Activated T-helper 17 cell treated with anti-CD3 and anti-CD28 coated beads, Interleukin-2, amount 50 U/mL, for 72 hours (primary cell): ENCODE data around the gene COL4A1. TPM values are rescaled to one million over a fixed set of nuclear protein-coding genes. Genes with fewer than 3 reads are reported as not detected.

Source experiments
- ATAC-seq: fragments of 150-1000 bp; cut with Tn5 transposase; replicated peaks from 2 replicates; pipeline ENCODE4 v1.10.0; 2021; ENCODE audit warnings: mild to moderate bottlenecking, moderate library complexity
- H3K27ac Mint-ChIP-seq: one replicate; pipeline ENCODE4 v1.8.0; 2022; ENCODE audit warnings: mixed read lengths
- H3K27me3 Mint-ChIP-seq: one replicate; pipeline ENCODE4 v1.8.0; 2022; ENCODE audit warnings: mixed read lengths
- H3K36me3 Mint-ChIP-seq: one replicate; pipeline ENCODE4 v1.8.0; 2022; ENCODE audit warnings: low read depth, mild to moderate bottlenecking, mixed read lengths
- H3K4me1 Mint-ChIP-seq: one replicate; pipeline ENCODE4 v1.8.0; 2022; ENCODE audit warnings: mixed read lengths
- H3K4me3 Mint-ChIP-seq: one replicate; pipeline ENCODE4 v1.8.0; 2022; ENCODE audit warnings: mild to moderate bottlenecking, mixed read lengths
- H3K9me3 Mint-ChIP-seq: one replicate; pipeline ENCODE4 v1.8.0; 2022; ENCODE audit warnings: mixed read lengths
- total RNA-seq, 2 donors: library from RNA; stranded (reverse); gene quantifications; one replicate each; pipeline ENCODE4 v1.2.3, GENCODE V29; 2022

The COL4A1 gene
- total RNA-seq, 2 donors from 2014 or later, result not detected

DNA sequence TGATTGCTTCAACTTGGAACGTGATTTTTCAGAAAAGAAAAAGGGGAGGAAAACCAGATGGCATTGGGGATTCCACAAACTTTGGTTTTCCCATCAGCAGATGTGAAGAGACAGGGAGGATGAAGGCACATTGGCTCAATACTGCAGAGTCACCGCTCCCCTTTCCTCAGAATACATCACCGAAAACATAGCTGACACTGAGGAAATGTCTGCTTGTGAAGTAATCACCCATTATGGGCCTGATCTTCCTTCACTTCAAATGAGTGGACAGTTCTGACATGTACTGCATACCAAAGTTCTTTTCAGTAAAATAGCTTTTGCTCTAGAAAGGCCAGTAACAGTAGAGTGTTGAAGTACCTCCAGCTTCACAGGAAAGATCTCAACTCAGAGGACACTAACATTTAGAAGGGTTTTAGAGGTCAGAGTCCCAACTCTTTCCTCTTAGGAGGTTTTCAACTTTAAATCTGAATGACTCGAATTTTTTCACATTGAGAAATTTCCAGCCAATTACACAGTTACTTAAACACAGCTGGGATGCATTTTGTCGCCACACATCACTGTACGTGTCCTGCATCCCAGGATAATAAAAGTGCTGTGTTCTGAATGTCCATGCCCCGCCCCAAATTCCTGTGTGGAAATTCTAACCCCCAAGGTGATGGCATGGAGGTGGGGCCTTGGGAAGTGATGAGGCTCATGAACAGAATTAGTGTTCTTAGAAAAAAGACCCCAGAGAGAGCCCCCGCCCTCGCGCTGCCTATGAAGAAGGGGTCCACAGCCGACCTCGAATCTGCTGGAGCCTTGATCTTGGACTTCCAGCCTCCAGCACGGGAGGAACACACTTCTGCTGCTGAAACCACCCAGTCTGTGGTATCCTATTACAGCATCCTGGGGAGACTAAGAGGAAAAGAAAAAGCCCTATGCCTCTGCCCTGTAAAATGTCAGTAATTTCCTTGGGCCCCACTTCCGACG is 77.7 kb downstream of the COL4A1 start:
- Mint-ChIP-seq H3K36me3 (no peaks in the 10 kb centered on the region), H3K4me3 (no peak overlapping the region), H3K27me3 (peaks cover 20% of the 10 kb centered on the region), H3K27ac (no peak overlapping the region), H3K9me3 (no peaks in the 10 kb centered on the region), H3K4me1 (no peaks in the 10 kb centered on the region)
- no peak for ATAC-seq

DNA sequence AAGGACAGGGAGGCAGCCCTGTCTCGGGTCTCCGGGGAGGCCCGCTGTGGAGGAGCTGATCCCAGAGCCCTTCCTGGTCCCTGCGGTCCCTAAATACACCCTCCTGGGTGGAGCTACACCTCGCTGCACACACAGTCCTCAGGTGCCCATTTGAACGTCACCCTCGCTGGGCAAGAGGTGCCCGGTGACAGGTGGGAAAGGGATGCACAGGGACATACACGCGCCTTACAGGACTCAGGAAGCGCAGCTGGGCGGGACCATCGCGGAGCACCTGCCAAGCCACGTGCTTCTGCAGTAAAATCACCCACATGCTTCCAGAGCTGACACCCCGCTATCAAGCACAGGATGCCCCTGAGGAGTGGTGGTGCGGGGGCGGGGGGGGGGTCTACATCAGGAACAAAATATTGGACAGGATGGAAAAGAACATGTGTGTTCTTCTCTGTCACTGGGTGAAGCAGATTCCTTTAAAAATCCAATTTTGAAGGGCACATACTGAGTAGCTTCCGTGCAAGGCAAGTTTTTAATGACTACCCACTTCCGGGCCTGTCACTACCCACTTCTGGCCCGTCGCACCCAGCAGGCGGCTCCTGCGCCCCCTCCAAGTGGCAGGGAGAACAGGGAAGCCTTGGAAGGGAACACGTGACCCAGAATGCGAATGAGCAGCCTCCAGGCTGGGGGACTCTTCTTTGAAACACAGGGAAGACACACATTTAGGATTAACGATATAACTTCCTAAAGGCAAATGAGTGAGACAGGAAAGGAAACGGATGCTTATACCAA is 78.9 kb downstream of the COL4A1 start:
- Mint-ChIP-seq H3K36me3 (no peaks in the 10 kb centered on the region), H3K4me1 (no peaks in the 10 kb centered on the region), H3K4me3 (no peak overlapping the region), H3K27me3 (peaks cover 15% of the 10 kb centered on the region), H3K9me3 (no peaks in the 10 kb centered on the region), H3K27ac (no peak overlapping the region)
- no peak for ATAC-seq

DNA sequence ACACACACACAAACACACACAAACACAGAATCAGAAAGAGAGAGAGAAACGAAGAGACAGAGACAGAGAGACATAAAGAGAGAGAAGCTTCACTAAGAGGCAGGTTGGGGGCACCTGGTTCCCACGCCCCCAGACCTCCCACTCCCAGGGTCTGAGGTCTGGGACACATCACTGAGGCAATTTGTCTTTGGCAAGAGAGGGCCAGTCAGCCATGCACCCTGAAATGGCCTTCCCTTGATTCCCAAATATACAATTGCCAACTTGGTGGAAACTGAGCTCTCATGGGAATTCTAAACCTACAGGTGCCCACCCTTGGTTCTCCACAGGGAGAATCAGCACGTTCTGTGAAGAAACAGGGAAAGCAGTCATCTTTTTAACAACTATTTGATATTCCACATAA is 79.5 kb downstream of the COL4A1 start:
- H3K27me3 Mint-ChIP-seq, result peaks cover 9% of the 10 kb centered on the region
- H3K27ac Mint-ChIP-seq, result no peak overlapping the region
- H3K4me1 Mint-ChIP-seq, result no peaks in the 10 kb centered on the region
- H3K9me3 Mint-ChIP-seq, result no peaks in the 10 kb centered on the region
- ATAC-seq, result no peak
- H3K4me3 Mint-ChIP-seq, result no peak overlapping the region
- H3K36me3 Mint-ChIP-seq, result no peaks in the 10 kb centered on the region

DNA sequence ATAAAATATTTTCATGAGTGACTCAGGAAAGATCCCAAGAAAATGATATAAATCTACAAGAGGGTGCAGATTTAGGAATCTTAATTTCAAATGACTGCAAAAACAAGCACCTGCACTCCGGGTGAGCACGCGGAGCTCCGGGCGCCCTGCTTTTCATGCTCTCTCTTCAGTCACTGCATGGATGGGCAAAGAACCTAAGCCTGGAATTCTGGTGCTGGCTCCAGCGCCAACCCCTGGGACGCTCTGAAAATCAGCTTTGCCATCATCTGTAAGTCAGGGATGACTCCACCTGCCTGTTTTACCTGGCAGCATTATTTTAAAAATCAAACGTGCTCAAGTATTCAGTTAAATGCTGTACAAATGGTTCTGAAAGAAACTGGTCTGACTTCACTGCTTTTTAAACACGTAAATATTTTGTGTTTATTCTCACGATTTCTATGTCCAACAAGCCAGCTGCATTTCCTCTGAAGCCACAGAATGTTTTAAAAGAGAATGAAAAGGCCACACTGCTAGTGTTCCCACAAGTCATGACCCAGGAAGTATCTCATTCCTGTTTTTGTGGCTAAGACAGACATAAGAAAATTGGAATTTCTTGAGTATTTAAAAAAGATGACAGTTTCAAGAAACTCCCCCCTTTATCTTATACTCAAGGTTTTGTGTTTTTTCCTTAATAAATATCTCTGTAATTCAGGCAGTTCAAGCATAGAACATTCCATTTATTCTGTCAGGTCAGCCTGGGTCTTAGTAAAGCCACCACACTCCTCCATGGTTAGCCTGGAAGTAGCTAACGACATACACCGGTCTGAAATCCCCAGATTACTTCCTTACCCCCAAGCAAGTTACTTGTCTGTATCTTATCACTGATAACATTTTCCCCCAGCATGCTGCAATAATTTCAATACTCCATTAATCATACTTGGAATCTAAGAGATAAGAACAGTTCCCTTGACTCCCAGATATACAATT is 81.1 kb downstream of the COL4A1 start:
- no peak for ATAC-seq
- Mint-ChIP-seq H3K27me3 (peaks cover 5% of the 10 kb centered on the region), H3K36me3 (no peaks in the 10 kb centered on the region), H3K4me1 (no peaks in the 10 kb centered on the region), H3K9me3 (no peaks in the 10 kb centered on the region), H3K27ac (no peak overlapping the region), H3K4me3 (no peak overlapping the region)

GRCh38 chr13:110225003-110225402 is 82.0 kb downstream of the COL4A1 start:
- H3K4me1 Mint-ChIP-seq, result no peaks in the 10 kb centered on the region
- no peaks in the 10 kb centered on the region for H3K9me3 Mint-ChIP-seq
- no peak overlapping the region for H3K4me3 Mint-ChIP-seq
- no peak for ATAC-seq
- H3K36me3 Mint-ChIP-seq, result no peaks in the 10 kb centered on the region
- peaks cover 2% of the 10 kb centered on the region for H3K27me3 Mint-ChIP-seq
- no peak overlapping the region for H3K27ac Mint-ChIP-seq

- no peak for ATAC-seq
- H3K9me3 Mint-ChIP-seq, result no peaks in the 10 kb centered on the region
- no peak overlapping the region for H3K27ac Mint-ChIP-seq
- no peaks in the 10 kb centered on the region for H3K36me3 Mint-ChIP-seq
- H3K4me1 Mint-ChIP-seq, result no peaks in the 10 kb centered on the region
- H3K27me3 Mint-ChIP-seq, result no peaks in the 10 kb centered on the region
- H3K4me3 Mint-ChIP-seq, result no peak overlapping the region
These were observed 82.4 kb downstream of the COL4A1 start for GRCh38 chr13:110224519-110224918.

DNA sequence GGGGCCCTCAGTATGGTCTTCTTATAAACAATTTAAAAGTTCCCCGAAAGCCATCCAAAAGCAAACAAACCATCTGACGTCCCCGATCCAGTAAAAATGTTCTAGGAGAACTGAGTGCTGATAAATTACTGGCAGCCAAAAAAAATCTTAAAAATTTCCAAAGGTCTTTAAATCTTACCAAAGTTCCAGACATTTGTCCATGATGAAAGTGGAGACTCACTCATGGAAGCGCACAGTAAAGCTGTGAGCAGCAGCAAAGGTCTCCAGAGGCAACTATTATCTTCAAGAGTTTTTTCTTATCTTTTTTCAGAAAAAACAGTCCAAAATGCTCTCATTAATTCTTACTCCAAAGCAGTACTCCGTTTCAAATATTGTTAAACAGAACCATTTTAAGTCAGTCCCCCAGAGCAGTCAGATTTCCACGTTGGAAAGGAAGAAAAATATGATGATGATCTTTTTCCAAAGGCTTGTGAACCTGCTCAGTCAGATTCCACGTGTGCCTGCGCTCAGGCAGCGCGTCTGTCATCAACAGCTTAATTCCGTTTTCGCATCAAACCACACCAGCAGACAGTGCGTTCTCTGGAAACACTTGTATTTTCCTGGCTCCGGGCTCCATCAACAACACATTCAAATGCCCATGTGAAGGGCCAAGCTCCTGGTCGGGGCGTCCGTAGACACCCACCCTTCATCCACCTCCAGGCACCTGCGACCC is 85.4 kb downstream of the COL4A1 start:
- H3K4me3 Mint-ChIP-seq, result no peak overlapping the region
- no peaks in the 10 kb centered on the region for H3K36me3 Mint-ChIP-seq
- H3K27me3 Mint-ChIP-seq, result peaks cover 16% of the 10 kb centered on the region
- H3K9me3 Mint-ChIP-seq, result no peaks in the 10 kb centered on the region
- no peak overlapping the region for H3K27ac Mint-ChIP-seq
- ATAC-seq, result no peak
- H3K4me1 Mint-ChIP-seq, result no peaks in the 10 kb centered on the region

GRCh38 chr13:110220471-110220870 is 86.5 kb downstream of the COL4A1 start:
- ATAC-seq, result no peak
- no peaks in the 10 kb centered on the region for H3K9me3 Mint-ChIP-seq
- H3K27ac Mint-ChIP-seq, result no peak overlapping the region

GRCh38 chr13:110218581-110219201 is 88.3 kb downstream of the COL4A1 start:
- Mint-ChIP-seq H3K27ac (no peak overlapping the region), H3K4me1 (no peaks in the 10 kb centered on the region), H3K9me3 (no peaks in the 10 kb centered on the region), H3K4me3 (no peak overlapping the region), H3K27me3 (peaks cover 16% of the 10 kb centered on the region), H3K36me3 (no peaks in the 10 kb centered on the region)
- no peak for ATAC-seq

More at GRCh38 chr13:110220471-110220870, 86.5 kb downstream of the COL4A1 start:
- no peaks in the 10 kb centered on the region for H3K36me3 Mint-ChIP-seq
- H3K4me1 Mint-ChIP-seq, result no peaks in the 10 kb centered on the region
- no peak overlapping the region for H3K4me3 Mint-ChIP-seq
- H3K27me3 Mint-ChIP-seq, result peaks cover 16% of the 10 kb centered on the region

DNA sequence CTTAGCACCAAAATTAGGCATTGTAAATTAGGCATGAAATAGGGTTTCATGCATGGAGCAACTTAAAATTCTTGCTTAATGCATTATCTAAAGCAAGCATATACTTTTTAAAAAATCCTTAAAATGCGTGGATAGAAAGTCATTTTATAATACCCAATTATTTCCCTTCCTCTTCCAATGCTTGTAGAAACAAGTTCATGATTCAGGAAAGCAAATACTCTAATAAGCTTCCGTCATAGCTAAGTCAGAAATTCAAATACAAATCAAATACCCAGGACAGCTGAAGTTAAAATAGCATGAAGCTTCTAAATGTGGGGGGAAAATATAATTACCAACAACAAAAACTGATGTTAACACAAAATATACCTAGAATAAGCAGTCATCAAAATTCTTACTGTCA is 89.1 kb downstream of the COL4A1 start:
- Mint-ChIP-seq H3K27me3 (peaks cover 16% of the 10 kb centered on the region), H3K36me3 (no peaks in the 10 kb centered on the region), H3K4me1 (no peaks in the 10 kb centered on the region), H3K27ac (no peak overlapping the region), H3K9me3 (no peaks in the 10 kb centered on the region), H3K4me3 (no peak overlapping the region)
- no peak for ATAC-seq

GRCh38 chr13:110217085-110217484 is 89.9 kb downstream of the COL4A1 start:
- H3K4me3 Mint-ChIP-seq, result no peak overlapping the region
- no peaks in the 10 kb centered on the region for H3K36me3 Mint-ChIP-seq
- ATAC-seq, result no peak
- no peak overlapping the region for H3K27ac Mint-ChIP-seq
- peaks cover 16% of the 10 kb centered on the region for H3K27me3 Mint-ChIP-seq
- no peaks in the 10 kb centered on the region for H3K4me1 Mint-ChIP-seq
- H3K9me3 Mint-ChIP-seq, result no peaks in the 10 kb centered on the region

DNA sequence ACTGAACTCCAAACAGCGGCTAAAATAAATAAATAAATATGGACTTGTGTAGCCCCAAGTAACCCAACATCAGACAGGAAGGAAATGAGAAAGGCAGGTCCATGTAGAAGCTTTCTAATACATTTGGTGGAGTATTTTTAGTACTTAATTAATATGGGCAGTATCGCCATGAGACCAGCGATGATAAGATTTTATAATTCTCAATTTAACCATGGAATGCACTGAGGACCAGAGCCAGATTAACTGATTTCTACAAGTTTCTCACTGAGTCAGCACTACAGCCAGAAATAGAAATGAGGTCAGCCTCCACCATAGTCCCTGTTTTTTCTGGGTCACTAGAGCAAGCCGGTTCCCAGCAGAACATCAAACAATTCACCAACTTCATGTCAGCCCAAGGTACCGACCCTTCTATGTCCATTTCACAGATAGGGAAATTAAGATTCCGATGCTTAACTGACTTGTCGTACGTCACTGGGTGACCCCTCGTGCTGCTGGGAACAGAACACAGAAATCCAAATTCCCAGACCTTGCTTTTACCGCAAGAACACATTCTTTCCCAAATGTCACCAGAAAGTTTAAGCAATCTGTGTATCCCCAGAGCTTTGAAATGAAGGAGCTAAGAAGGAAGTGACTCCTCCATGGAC is 90.4 kb downstream of the COL4A1 start:
- no peaks in the 10 kb centered on the region for H3K9me3 Mint-ChIP-seq
- no peaks in the 10 kb centered on the region for H3K4me1 Mint-ChIP-seq
- ATAC-seq, result no peak
- no peaks in the 10 kb centered on the region for H3K36me3 Mint-ChIP-seq
- H3K27me3 Mint-ChIP-seq, result peaks cover 16% of the 10 kb centered on the region
- no peak overlapping the region for H3K27ac Mint-ChIP-seq
- H3K4me3 Mint-ChIP-seq, result no peak overlapping the region

DNA sequence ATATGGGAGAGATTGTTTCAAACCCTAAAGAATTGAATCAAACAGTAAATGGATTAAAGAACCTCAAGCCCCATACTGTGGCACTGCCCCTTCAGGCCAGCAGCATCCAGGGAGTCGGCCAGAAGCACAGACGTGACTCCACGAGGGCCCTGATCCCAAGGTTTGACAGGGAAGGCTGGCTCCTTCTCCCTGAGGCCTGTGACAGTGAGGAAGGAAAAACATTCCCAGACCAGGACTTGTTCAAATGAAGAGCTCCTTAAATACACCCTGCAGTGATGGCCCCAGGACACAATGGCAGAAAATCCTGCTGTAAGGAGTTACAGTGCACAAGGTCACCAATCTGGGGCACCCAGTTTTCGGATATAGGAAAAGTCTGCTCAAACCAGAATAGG is 91.0 kb downstream of the COL4A1 start:
- no peak overlapping the region for H3K27ac Mint-ChIP-seq
- no peaks in the 10 kb centered on the region for H3K4me1 Mint-ChIP-seq
- H3K9me3 Mint-ChIP-seq, result no peaks in the 10 kb centered on the region
- H3K4me3 Mint-ChIP-seq, result no peak overlapping the region
- H3K36me3 Mint-ChIP-seq, result no peaks in the 10 kb centered on the region
- ATAC-seq, result no peak
- peaks cover 16% of the 10 kb centered on the region for H3K27me3 Mint-ChIP-seq
